ENCODE results near the gene LYRM2. TPM values are rescaled to one million over a fixed set of nuclear protein-coding genes. Genes with fewer than 3 reads are reported as not detected.
A peak's percentile ranks its signal among the peaks of the same experiment; 100 is the strongest.

LYRM2 gene
- total RNA-seq, 2 donors from 2014 or later = 21.5 to 24.6 TPM

- DNase-seq = no peak
- no peaks in the 10 kb centered on the region for H3K36me3 Mint-ChIP-seq (ENCODE audit: low read depth)
- H3K9me3 ChIP-seq (ENCODE audit: control insufficient read depth, low read length, poor library complexity, severe bottlenecking) = no peaks in the 10 kb centered on the region
- no peak for ATAC-seq
- no peak overlapping the region for H3K27ac Mint-ChIP-seq
- H3K4me1 Mint-ChIP-seq = no peaks in the 10 kb centered on the region
- peaks cover 19% of the 10 kb centered on the region for H3K27me3 Mint-ChIP-seq
- H3K4me3 Mint-ChIP-seq = no peak overlapping the region
Measured at GRCh38 chr6:89555031-89555430, 83.5 kb downstream of the LYRM2 start.

GRCh38 chr6:89554106-89554505 lies 84.4 kb downstream of the LYRM2 start:
- Mint-ChIP-seq H3K27me3 (peaks cover 19% of the 10 kb centered on the region), H3K4me1 (no peaks in the 10 kb centered on the region), H3K4me3 (no peak overlapping the region), H3K27ac (no peak overlapping the region), H3K36me3 (ENCODE audit: low read depth) (no peaks in the 10 kb centered on the region)
- DNase-seq = no peak
- H3K9me3 ChIP-seq (ENCODE audit: control insufficient read depth, low read length, poor library complexity, severe bottlenecking) = no peaks in the 10 kb centered on the region
- no peak for ATAC-seq

- H3K27me3 Mint-ChIP-seq = peaks cover 19% of the 10 kb centered on the region
- H3K4me3 Mint-ChIP-seq = no peak overlapping the region
- peaks cover under 1% of the 10 kb centered on the region for H3K36me3 Mint-ChIP-seq (ENCODE audit: low read depth)
- no peaks in the 10 kb centered on the region for H3K4me1 Mint-ChIP-seq
- DNase-seq (no peak), ATAC-seq (no peak)
- no peaks in the 10 kb centered on the region for H3K9me3 ChIP-seq (ENCODE audit: control insufficient read depth, low read length, poor library complexity, severe bottlenecking)
- H3K27ac Mint-ChIP-seq = no peak overlapping the region
Measured at GRCh38 chr6:89553431-89553830, 85.1 kb downstream of the LYRM2 start.

- DNase-seq (no peak), ATAC-seq (no peak)
- H3K4me1 Mint-ChIP-seq = no peaks in the 10 kb centered on the region
- H3K36me3 Mint-ChIP-seq (ENCODE audit: low read depth) = peaks cover 2% of the 10 kb centered on the region
- peaks cover 12% of the 10 kb centered on the region for H3K27me3 Mint-ChIP-seq
- H3K4me3 Mint-ChIP-seq = no peak overlapping the region
- H3K27ac Mint-ChIP-seq = no peak overlapping the region
- no peaks in the 10 kb centered on the region for H3K9me3 ChIP-seq (ENCODE audit: control insufficient read depth, low read length, poor library complexity, severe bottlenecking)
Measured at GRCh38 chr6:89547281-89547680, 91.3 kb downstream of the LYRM2 start.

DNA sequence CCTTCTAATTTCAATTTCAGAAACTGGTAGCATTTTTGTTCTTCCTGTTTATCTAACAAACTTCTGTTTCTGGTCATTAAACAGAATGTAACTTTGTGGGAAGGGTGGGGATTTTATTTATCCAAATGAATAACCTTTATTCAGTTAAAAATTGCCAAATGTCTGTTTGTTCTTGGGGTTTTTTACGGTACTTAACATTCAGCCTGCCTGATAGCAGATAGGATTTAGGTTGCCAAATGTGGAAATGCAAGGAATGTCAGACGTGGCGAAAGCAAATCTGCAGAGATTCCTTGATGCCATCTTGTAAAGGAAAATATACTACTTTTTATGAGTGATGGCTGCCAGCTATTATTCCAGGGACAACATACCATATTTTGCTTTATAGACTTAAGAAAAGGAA lies 95.7 kb downstream of the LYRM2 start:
- Mint-ChIP-seq H3K4me1 (peaks cover 3% of the 10 kb centered on the region), H3K27ac (no peak overlapping the region), H3K36me3 (ENCODE audit: low read depth) (no peaks in the 10 kb centered on the region), H3K27me3 (peaks cover 15% of the 10 kb centered on the region), H3K4me3 (no peak overlapping the region)
- DNase-seq = no peak
- no peak for ATAC-seq
- H3K9me3 ChIP-seq (ENCODE audit: control insufficient read depth, low read length, poor library complexity, severe bottlenecking) = no peaks in the 10 kb centered on the region

- ATAC-seq (no peak), DNase-seq (no peak)
- peaks cover 3% of the 10 kb centered on the region for H3K4me1 Mint-ChIP-seq
- peaks cover 15% of the 10 kb centered on the region for H3K27me3 Mint-ChIP-seq
- no peaks in the 10 kb centered on the region for H3K36me3 Mint-ChIP-seq (ENCODE audit: low read depth)
- no peak overlapping the region for H3K27ac Mint-ChIP-seq
- H3K9me3 ChIP-seq (ENCODE audit: control insufficient read depth, low read length, poor library complexity, severe bottlenecking) = no peaks in the 10 kb centered on the region
- no peak overlapping the region for H3K4me3 Mint-ChIP-seq
Measured at GRCh38 chr6:89542081-89542857, 96.3 kb downstream of the LYRM2 start.

- Mint-ChIP-seq H3K27me3 (peaks cover 15% of the 10 kb centered on the region), H3K4me1 (peaks cover 3% of the 10 kb centered on the region), H3K4me3 (no peak overlapping the region), H3K36me3 (ENCODE audit: low read depth) (no peaks in the 10 kb centered on the region), H3K27ac (no peak overlapping the region)
- no peak for DNase-seq
- ATAC-seq = no peak
- H3K9me3 ChIP-seq (ENCODE audit: control insufficient read depth, low read length, poor library complexity, severe bottlenecking) = no peaks in the 10 kb centered on the region
Measured at GRCh38 chr6:89539779-89540178, 98.8 kb downstream of the LYRM2 start.

DNA sequence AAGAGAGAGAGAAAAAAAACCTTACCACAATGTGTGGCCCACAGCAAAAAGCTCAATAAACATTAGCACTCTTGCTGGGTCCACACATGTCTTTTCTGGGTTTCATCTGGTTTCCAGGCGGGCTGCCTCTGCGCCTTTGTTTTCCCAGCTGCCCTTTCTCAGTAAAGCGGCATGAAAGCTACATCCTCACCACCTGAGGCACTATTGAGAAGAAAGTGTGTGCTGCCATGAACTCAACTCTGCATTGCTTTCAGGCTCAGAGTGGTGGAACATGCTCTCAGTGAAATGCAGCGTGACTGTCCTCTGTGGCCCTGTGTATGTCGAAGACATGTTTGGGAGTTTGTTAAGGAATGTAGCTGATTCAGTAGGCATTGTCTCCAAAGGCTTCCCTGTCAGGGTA lies 102.3 kb downstream of the LYRM2 start:
- peaks cover 3% of the 10 kb centered on the region for H3K4me1 Mint-ChIP-seq
- no peak for ATAC-seq
- no peak overlapping the region for H3K27ac Mint-ChIP-seq
- DNase-seq = no peak
- no peaks in the 10 kb centered on the region for H3K36me3 Mint-ChIP-seq (ENCODE audit: low read depth)
- H3K27me3 Mint-ChIP-seq = peaks cover 6% of the 10 kb centered on the region
- no peak overlapping the region for H3K4me3 Mint-ChIP-seq
- H3K9me3 ChIP-seq (ENCODE audit: control insufficient read depth, low read length, poor library complexity, severe bottlenecking) = no peaks in the 10 kb centered on the region

DNA sequence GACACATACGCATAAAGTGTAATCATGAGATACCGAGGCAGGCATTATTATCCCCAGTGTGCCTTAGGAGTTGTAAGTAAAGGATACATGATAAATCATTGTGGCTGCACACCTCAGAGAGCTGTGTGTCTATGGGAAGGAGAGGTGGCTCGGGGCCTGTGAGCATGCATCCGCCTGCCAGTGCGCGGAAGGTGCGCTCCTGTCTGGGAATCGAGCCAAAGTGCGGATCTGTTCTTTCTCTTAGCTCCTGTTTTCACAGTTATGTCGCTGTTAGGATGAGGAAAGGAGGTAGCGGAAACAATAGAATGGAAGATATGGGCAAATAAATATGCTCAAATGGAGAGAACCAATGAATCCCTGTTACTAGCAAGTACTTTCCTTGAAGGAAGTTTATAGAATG lies 107.6 kb downstream of the LYRM2 start:
- Mint-ChIP-seq H3K36me3 (ENCODE audit: low read depth) (no peaks in the 10 kb centered on the region), H3K27me3 (no peaks in the 10 kb centered on the region), H3K4me3 (no peak overlapping the region), H3K4me1 (peaks cover 6% of the 10 kb centered on the region), H3K27ac (no peak overlapping the region)
- no peak for ATAC-seq
- H3K9me3 ChIP-seq (ENCODE audit: control insufficient read depth, low read length, poor library complexity, severe bottlenecking) = no peaks in the 10 kb centered on the region
- DNase-seq = no peak

DNA sequence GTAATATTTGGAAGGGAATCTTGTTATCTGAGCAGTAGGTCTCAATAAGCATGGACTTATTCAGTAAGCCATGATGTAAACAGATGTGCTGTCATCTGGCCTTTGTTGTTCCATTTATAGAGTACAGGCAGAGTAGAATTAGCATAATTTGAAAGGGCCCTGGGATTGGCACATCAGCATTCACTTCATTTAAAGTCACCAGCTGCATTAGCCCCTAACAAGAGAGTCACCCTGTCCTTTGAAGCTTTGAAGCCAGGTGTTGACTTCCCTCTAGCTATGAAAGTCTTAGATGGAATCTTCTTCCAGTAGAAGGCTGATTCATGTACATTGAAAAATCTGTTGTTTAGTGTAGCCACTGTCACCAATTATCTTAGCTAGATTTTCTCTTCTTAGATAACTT lies 109.7 kb downstream of the LYRM2 start:
- H3K36me3 Mint-ChIP-seq (ENCODE audit: low read depth) = no peaks in the 10 kb centered on the region
- H3K27me3 Mint-ChIP-seq = no peaks in the 10 kb centered on the region
- no peak overlapping the region for H3K4me3 Mint-ChIP-seq
- H3K4me1 Mint-ChIP-seq = peaks cover 6% of the 10 kb centered on the region
- H3K9me3 ChIP-seq (ENCODE audit: control insufficient read depth, low read length, poor library complexity, severe bottlenecking) = no peaks in the 10 kb centered on the region
- ATAC-seq (no peak), DNase-seq (no peak)
- H3K27ac Mint-ChIP-seq = no peak overlapping the region

DNA sequence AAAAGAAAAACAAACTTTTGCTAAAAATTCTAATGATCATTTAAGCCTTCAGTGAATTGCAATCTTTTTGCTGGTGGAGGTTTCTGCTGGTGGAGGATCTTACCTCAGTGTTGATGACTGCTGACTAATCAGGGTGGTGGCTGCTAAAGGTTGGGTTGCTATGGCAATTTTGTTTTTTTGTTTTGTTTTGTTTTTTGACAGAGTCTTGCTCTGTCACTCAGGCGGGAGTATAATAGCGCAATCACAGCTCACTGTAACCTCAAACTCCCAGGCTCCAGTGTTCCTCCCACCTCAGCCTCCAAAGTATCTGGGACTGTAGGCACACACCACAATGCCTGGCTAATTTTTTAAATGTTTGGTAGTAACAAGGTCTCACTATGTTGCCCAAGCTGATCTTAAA lies 110.9 kb downstream of the LYRM2 start:
- DNase-seq (no peak), ATAC-seq (peak; percentile 71)
- Mint-ChIP-seq H3K4me1 (peaks cover 6% of the 10 kb centered on the region), H3K4me3 (no peak overlapping the region), H3K27me3 (no peaks in the 10 kb centered on the region), H3K27ac (peak overlapping the region; percentile 22), H3K36me3 (ENCODE audit: low read depth) (no peaks in the 10 kb centered on the region)
- no peaks in the 10 kb centered on the region for H3K9me3 ChIP-seq (ENCODE audit: control insufficient read depth, low read length, poor library complexity, severe bottlenecking)

DNA sequence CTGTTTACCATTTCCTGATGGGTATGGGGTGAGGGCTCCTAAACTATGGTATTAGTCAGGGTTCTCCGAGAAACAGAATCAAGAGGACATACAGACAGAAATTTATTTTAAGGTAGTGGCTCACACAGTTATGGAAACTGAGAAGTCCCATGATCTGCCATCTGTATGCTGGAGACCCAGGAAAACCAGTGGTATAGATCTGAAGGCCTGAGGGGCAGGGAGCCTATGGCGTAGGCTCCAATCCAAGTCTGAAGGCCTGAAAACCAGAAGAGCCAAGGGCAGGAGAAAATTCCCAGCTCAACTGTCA lies 112.0 kb downstream of the LYRM2 start:
- DNase-seq (no peak), ATAC-seq (no peak)
- H3K4me3 Mint-ChIP-seq = no peak overlapping the region
- H3K36me3 Mint-ChIP-seq (ENCODE audit: low read depth) = no peaks in the 10 kb centered on the region
- peaks cover 6% of the 10 kb centered on the region for H3K4me1 Mint-ChIP-seq
- no peaks in the 10 kb centered on the region for H3K27me3 Mint-ChIP-seq
- H3K9me3 ChIP-seq (ENCODE audit: control insufficient read depth, low read length, poor library complexity, severe bottlenecking) = no peaks in the 10 kb centered on the region
- H3K27ac Mint-ChIP-seq = no peak overlapping the region

DNA sequence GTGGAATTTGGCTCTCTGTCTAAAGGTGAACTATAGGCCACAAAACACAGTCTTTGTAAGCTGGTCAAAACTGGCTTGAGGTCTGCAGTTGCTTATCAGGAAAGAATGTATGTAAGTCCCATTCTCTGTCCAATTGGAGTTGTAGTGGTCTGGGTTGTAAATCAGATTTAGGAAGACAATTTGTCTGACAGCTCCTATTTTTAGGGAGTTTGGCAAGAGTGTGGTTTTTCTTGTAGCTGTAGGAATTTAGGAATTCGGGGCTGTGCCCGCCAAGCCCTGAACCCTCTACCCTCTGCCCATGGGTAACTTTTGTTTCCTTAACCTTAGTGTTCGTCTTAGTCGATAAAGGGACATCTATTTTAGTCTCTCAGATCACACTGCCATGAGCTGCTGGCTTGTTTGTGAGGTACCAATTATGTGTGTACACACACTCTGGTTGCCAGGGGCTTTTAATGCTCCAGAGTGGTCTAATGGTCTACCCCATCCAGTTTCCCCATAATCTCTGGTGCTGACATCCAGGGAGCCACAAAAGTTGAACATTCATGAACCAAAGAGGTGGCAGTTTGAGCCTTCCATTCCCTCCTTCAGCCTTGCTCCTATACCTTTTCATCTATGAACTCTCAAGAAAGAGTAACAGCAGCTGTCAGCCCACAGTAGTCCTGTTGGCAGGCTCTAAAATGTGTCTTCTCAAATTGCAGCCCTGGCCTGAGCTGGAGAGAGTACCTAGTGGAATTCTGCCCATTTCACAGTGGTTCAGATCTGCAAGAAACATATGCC lies 112.6 kb downstream of the LYRM2 start:
- no peak for ATAC-seq
- Mint-ChIP-seq H3K27me3 (no peaks in the 10 kb centered on the region), H3K4me3 (no peak overlapping the region), H3K27ac (no peak overlapping the region), H3K36me3 (ENCODE audit: low read depth) (no peaks in the 10 kb centered on the region), H3K4me1 (peaks cover 6% of the 10 kb centered on the region)
- no peak for DNase-seq
- H3K9me3 ChIP-seq (ENCODE audit: control insufficient read depth, low read length, poor library complexity, severe bottlenecking) = no peaks in the 10 kb centered on the region

DNA sequence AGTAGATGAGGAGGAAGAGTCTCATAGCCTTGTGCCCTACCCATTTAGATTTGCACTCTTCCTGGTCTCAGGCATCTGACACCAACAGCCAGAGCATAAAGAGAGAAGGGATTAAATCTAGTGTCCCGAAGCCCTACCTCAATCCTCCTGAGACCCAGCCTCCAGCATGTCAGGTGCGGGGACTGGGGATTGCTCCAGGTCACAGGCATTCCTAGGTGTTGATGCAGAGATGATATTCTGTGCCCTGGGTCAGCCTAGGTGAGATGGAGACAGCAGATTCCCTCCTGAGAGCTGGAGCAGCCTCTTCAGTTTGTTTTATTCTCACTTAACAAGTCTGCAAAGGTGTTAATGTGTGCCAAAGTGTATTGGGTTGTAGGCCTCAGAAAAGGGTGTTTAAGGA lies 115.8 kb downstream of the LYRM2 start:
- no peaks in the 10 kb centered on the region for H3K36me3 Mint-ChIP-seq (ENCODE audit: low read depth)
- ATAC-seq (no peak), DNase-seq (no peak)
- H3K27ac Mint-ChIP-seq = no peak overlapping the region
- H3K4me1 Mint-ChIP-seq = peaks cover 6% of the 10 kb centered on the region
- H3K4me3 Mint-ChIP-seq = no peak overlapping the region
- H3K9me3 ChIP-seq (ENCODE audit: control insufficient read depth, low read length, poor library complexity, severe bottlenecking) = no peaks in the 10 kb centered on the region
- no peaks in the 10 kb centered on the region for H3K27me3 Mint-ChIP-seq
